Pancreas (tissue), 10 donors: ENCODE measurements around the gene METRN. TPM values are rescaled to one million over a fixed set of nuclear protein-coding genes. Genes with fewer than 3 reads are reported as not detected.
A peak's percentile ranks its signal among the peaks of the same experiment; 100 is the strongest.
"Not testable (repeated sequence)": the region's sequence is repeated elsewhere in the genome, so short reads cannot be mapped to it uniquely, and the experiment has no call there.

Experiments
- ATAC-seq, 4 donors: fragments of 200-7000 bp; cut with Tn5 transposase; one replicate each; pipeline versions ENCODE4 v1.8.0 to v1.9.1; 2020; ENCODE audit warnings: mild to moderate bottlenecking in 4 of 4, moderate library complexity in 4 of 4
- DNase-seq, 6 donors: peaks; one replicate each; pipeline ENCODE4 v3.0.0-alpha.2; 2020
- FAIRE-seq: peaks from 2 replicates; lab custom pipeline; 2012; peaks lifted over from hg19 to GRCh38; lab: Jason Lieb, UNC
- H3K27ac ChIP-seq, 4 donors: fragments of 200-600 bp; sonication (generic); 1 replicate in 3 of 4; 2 replicates in 1 of 4; pipeline versions ENCODE4 v1.5.0 to v1.8.0; 2020
- H3K27me3 ChIP-seq, 4 donors: fragments of 200-600 bp; one replicate each; pipeline ENCODE4 v1.8.0; 2021
- H3K36me3 ChIP-seq, 3 donors: fragments of 200-600 bp; sonication (generic) in 1 of 3; one replicate each; pipeline versions ENCODE4 v1.5.0 to v1.8.0; 2020 to 2021
- H3K4me1 ChIP-seq, 3 donors: fragments of 200-600 bp; one replicate each; pipeline ENCODE4 v1.8.0; 2021
- H3K4me3 ChIP-seq, 4 donors: fragments of 200-600 bp; sonication (generic) in 2 of 4; one replicate each; pipeline versions ENCODE4 v1.5.0 to v1.8.0; 2020 to 2021
- H3K9me3 ChIP-seq, 4 donors: fragments of 200-600 bp; one replicate each; pipeline ENCODE4 v1.8.0; 2021
- WGBS, 2 donors: extraction: QIAGEN DNeasy Blood & Tissue Kit; methylation state at CpG; one replicate each; pipeline ENCODE4 v1.1.7; 2013; 5-methylcytosine and 5-hydroxymethylcytosine counted together
- intact Hi-C, 3 donors: fragments of 100-400 bp; cut with DNase I; formaldehyde crosslinking; loops; one replicate each; pipeline versions ENCODE4 v1.11.1 to v1.14.2; 2022
- polyA plus RNA-seq, 2 donors: library from polyadenylated mRNA; stranded (reverse); fragments of 200-250 nt; gene quantifications; one replicate each; pipeline ENCODE4 v1.2.3, GENCODE V29; 2013
- total RNA-seq, 6 donors: library from RNA; stranded (reverse); fragmentation: NEBNext Ultra II Directional in 4 of 6; extraction: Animal tissue kit (Norgen Biotek cat#: 25700) in 4 of 6; gene quantifications; one replicate each; pipeline versions ENCODE4 v1.2.1 to v1.2.4, GENCODE V29; 2021 to 2023
- TF ChIP-seq, protein P1 (sequence below), 4 donors: fragments of 200-600 bp; sonication (generic) in 3 of 4; IDR thresholded peaks; one replicate each; pipeline versions ENCODE4 v1.5.0 to v1.8.0; 2021; ENCODE audit warnings: antibody characterized with exemption in 4 of 4
- donor health status: healthy with polysubstance abuse.
- donor health status: DM: no; HTN: no; CAD: no; lungs with moderate emphysema.
- donor health status: DM: no; HTN: no; CAD: no.
- donor health status: control.
- donor health status: control.
- donor health status: Bipolar disorder and iron deficiency.
- donor health status: DM: yes; HTN: yes; CAD: no.
- donor health status: DM: no; HTN: no; CAD: no.
- donor health status: DM: no; HTN: no; CAD: no.
- donor health status: DM: yes; HTN: yes; CAD: no.

The METRN gene
- total and polyA plus RNA-seq, 8 donors, result 27.6 to 82.0 (median 42.2) TPM

DNA sequence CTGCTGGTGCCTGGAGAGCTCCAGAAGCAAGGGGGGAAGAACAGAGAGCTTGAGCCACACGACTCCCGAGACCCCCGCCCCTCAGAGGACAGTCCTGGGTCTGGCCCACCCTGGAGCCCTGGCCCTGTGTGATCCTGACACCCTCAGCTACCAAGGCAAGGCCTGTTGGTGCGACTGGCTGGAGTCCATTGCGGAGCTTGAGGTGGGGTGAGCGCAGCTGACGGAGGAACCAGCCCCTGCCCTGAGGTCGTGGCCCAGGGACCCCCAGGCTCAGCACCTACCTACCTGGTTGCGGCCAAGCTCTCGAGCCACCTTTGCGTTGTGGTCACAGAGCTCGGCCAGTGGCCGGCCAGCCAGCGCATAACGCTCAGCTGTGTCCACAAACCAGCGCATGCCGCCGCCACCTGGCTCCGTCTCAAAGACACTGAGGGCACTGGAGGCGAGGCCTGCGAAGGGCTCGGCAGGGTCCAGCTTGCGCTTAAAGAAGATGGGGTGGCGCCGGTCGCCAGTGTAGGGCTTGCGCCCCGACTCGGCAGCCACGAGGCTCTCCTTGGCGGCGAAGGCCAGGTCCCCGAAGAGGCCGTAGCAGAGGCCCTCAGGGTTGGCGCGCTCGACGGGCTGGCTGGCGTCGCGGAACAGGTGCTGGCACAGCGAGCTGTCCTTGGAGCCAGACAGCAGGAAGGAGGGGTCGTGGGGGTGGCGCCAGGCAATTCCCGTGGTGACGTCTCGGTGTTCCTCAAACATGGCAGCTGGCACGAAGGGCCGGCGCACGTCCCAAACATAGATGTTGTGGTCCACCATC lies 28.3 kb upstream of the METRN start:
- TF ChIP-seq, protein P1, sequence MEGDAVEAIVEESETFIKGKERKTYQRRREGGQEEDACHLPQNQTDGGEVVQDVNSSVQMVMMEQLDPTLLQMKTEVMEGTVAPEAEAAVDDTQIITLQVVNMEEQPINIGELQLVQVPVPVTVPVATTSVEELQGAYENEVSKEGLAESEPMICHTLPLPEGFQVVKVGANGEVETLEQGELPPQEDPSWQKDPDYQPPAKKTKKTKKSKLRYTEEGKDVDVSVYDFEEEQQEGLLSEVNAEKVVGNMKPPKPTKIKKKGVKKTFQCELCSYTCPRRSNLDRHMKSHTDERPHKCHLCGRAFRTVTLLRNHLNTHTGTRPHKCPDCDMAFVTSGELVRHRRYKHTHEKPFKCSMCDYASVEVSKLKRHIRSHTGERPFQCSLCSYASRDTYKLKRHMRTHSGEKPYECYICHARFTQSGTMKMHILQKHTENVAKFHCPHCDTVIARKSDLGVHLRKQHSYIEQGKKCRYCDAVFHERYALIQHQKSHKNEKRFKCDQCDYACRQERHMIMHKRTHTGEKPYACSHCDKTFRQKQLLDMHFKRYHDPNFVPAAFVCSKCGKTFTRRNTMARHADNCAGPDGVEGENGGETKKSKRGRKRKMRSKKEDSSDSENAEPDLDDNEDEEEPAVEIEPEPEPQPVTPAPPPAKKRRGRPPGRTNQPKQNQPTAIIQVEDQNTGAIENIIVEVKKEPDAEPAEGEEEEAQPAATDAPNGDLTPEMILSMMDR (IDR thresholded peaks at IDR 0.05), result no peak
- intact Hi-C loops, result no loop called here
- DNase-seq (peak in 2 of 6 donors; percentile 36 to 80), ATAC-seq (no peak), FAIRE-seq (no peak)
- Histone ChIP-seq H3K27ac (no peak overlapping the region), H3K9me3 (no peaks in the 10 kb centered on the region), H3K4me1 (peaks cover 6 to 29% (median 27%) of the 10 kb centered on the region in 3 donors), H3K36me3 (peaks cover 0 to 13% (median 10%) of the 10 kb centered on the region in 3 donors), H3K4me3 (no peak overlapping the region), H3K27me3 (no peaks in the 10 kb centered on the region)
- WGBS, 2 donors, result 88 to 91% methylated on average over 51 of the region's 51 CpGs

DNA sequence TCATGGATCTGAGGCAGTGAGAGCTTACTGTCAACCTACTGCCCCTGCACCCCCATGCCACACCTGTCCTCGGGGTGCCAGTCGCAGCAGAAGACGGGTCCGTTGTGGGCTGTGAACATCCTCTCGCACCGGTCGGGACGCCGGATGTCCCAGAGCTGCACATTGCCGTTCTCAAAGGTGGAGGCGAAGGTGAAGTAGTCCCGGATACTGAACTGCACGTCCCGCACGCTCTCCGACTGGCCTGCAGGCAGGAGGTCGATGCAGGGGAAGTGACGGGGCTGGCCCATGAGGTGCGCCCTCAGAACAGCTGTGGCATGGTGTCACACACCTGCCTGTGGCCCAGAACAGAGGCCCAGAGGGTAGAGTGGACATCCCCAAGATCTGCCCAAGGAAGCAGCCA lies 27.4 kb upstream of the METRN start:
- 90 to 95% methylated on average over 19 of the region's 19 CpGs for WGBS, 2 donors

DNA sequence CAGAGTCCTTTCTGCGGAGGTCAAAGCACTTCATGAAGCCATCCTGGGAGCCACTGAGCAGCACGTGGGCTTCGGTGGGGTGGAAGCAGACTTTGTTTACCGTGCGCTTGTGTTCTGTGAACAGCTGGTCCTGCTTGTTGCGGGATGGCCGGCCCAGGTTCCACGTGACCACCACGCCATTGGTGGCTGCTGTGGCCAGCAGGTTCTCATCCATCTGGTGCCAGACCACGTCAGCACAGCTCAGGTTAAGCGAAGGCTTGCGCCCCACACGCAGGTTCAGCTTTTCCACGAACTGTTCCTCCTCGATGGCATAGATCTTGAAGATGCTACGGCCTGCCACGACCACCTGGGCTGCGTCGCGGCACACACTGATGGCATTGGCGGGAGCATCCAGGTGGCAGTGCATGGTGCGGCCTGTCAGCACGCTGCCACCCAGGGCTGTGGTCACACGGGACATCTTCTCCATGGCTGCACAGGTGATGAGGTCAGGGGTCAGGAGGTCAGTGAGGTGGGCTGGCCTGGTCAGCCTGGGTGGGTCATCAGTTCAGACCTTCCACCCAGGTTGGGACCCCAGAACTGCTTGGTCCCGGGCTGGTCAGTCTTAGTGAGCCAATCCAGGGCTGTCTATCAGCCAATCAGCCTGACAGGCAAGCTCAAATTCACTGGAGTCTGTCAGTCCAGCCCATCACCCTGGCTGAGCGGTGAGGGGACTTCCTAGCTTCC lies 25.6 kb upstream of the METRN start:
- H3K27me3 ChIP-seq, result no peaks in the 10 kb centered on the region
- TF ChIP-seq, protein P1 (IDR thresholded peaks at IDR 0.05), result no peak
- intact Hi-C loops, result no loop called here
- peaks cover 4 to 18% (median 17%) of the 10 kb centered on the region in 3 donors for H3K4me1 ChIP-seq
- WGBS, 2 donors, result 68 to 70% methylated on average over 26 of the region's 26 CpGs
- DNase-seq (no peak), ATAC-seq (no peak), FAIRE-seq (no peak)
- no peaks in the 10 kb centered on the region for H3K9me3 ChIP-seq
- no peaks in the 10 kb centered on the region for H3K36me3 ChIP-seq
- peak overlapping the region in 2 of 4 donors; percentile 44 to 51 for H3K27ac ChIP-seq
- peak overlapping the region; percentile 56 to 95 (median 66) for H3K4me3 ChIP-seq

More for the DNA sequence above, 27.4 kb upstream of the METRN start:
- DNase-seq (no peak), FAIRE-seq (no peak), ATAC-seq (no peak)
- H3K4me3 ChIP-seq, result no peak overlapping the region
- peaks cover 4 to 26% (median 21%) of the 10 kb centered on the region in 3 donors for H3K4me1 ChIP-seq
- H3K9me3 ChIP-seq, result no peaks in the 10 kb centered on the region
- TF ChIP-seq, protein P1 (IDR thresholded peaks at IDR 0.05), result no peak
- H3K27me3 ChIP-seq, result no peaks in the 10 kb centered on the region
- intact Hi-C loops, result no loop called here
- H3K36me3 ChIP-seq, result peaks cover 0 to 5% (median 2%) of the 10 kb centered on the region in 3 donors
- no peak overlapping the region for H3K27ac ChIP-seq

- H3K27ac ChIP-seq, H3K4me3 ChIP-seq, DNase-seq, ATAC-seq, FAIRE-seq, H3K36me3 ChIP-seq, intact Hi-C loops, H3K27me3 ChIP-seq, H3K9me3 ChIP-seq: not testable (repeated sequence)
- peaks cover 4 to 28% (median 15%) of the 10 kb centered on the region in 3 donors for H3K4me1 ChIP-seq
- WGBS, 2 donors, result 63 to 68% methylated on average over 16 of the region's 16 CpGs
Observed at GRCh38 chr16:691242-691641, 23.7 kb upstream of the METRN start.

- intact Hi-C loops, result no loop called here
- H3K27me3 ChIP-seq, result peaks cover 0 to 9% (median 0%) of the 10 kb centered on the region in 4 donors
- H3K4me1 ChIP-seq, result peaks cover 4 to 28% (median 15%) of the 10 kb centered on the region in 3 donors
Observed at GRCh38 chr16:692356-693108, 22.4 kb upstream of the METRN start.

More at GRCh38 chr16:692356-693108, 22.4 kb upstream of the METRN start:
- DNase-seq (no peak), FAIRE-seq (no peak), ATAC-seq (no peak)
- WGBS, 2 donors, result 49 to 59% methylated on average over 10 of the region's 10 CpGs
- TF ChIP-seq, protein P1 (IDR thresholded peaks at IDR 0.05), result no peak
- H3K36me3 ChIP-seq, result no peaks in the 10 kb centered on the region
- no peak overlapping the region for H3K4me3 ChIP-seq
- no peaks in the 10 kb centered on the region for H3K9me3 ChIP-seq
- H3K27ac ChIP-seq, result no peak overlapping the region
